Uterus (tissue), 2 donors: Measurements from ENCODE around the gene PRRC2A.

ENCODE experiments used
- POLR2A ChIP-seq, 2 donors: fragments of 450-650 bp; IDR thresholded peaks; one replicate each; pipeline ENCODE4 v1.6.1; 2016; ENCODE audit warnings: antibody characterized with exemption in 2 of 2, mild to moderate bottlenecking in 1 of 2, moderate library complexity in 1 of 2
- TF ChIP-seq, protein P1 (sequence below), 4 experiments: fragments of 200-600 bp in 2 of 4; fragments of 450-650 bp in 2 of 4; sonication (generic) in 2 of 4; IDR thresholded peaks; one replicate each; pipeline ENCODE4 v1.5.1; 2016 to 2019; ENCODE audit warnings: antibody characterized with exemption in 4 of 4, mild to moderate bottlenecking in 2 of 4, moderate library complexity in 1 of 4

GRCh38 chr6:31624070-31624469 is 3.6 kb downstream of the PRRC2A start:
- TF ChIP-seq, protein P1, sequence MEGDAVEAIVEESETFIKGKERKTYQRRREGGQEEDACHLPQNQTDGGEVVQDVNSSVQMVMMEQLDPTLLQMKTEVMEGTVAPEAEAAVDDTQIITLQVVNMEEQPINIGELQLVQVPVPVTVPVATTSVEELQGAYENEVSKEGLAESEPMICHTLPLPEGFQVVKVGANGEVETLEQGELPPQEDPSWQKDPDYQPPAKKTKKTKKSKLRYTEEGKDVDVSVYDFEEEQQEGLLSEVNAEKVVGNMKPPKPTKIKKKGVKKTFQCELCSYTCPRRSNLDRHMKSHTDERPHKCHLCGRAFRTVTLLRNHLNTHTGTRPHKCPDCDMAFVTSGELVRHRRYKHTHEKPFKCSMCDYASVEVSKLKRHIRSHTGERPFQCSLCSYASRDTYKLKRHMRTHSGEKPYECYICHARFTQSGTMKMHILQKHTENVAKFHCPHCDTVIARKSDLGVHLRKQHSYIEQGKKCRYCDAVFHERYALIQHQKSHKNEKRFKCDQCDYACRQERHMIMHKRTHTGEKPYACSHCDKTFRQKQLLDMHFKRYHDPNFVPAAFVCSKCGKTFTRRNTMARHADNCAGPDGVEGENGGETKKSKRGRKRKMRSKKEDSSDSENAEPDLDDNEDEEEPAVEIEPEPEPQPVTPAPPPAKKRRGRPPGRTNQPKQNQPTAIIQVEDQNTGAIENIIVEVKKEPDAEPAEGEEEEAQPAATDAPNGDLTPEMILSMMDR (IDR thresholded peaks at IDR 0.05): no peak
- no peak for TF ChIP-seq POLR2A (IDR thresholded peaks at IDR 0.05)
